ENCODE data around the gene PHRF1. TPM values are rescaled to one million over a fixed set of nuclear protein-coding genes. Genes with fewer than 3 reads are reported as not detected.

The PHRF1 gene
- total and polyA plus RNA-seq, 7 donors, result 6.6 to 29.3 (median 16.1) TPM

- intact Hi-C loops (cut with DNase I), result no loop called here
- no peak for TF ChIP-seq POLR2A (IDR thresholded peaks at IDR 0.05)
- TF ChIP-seq CTCF (IDR thresholded peaks at IDR 0.05), result no peak
- Histone ChIP-seq H3K9me3 (no peaks in the 10 kb centered on the region), H3K36me3 (peaks cover 27 to 99% (median 84%) of the 10 kb centered on the region in 4 donors), H3K4me1 (peaks cover 0 to 6% (median 2%) of the 10 kb centered on the region in 4 donors), H3K27me3 (no peaks in the 10 kb centered on the region), H3K4me3 (no peak overlapping the region), H3K27ac (no peak overlapping the region)
- WGBS, 2 donors, result 89 to 93% methylated on average over 13 of the region's 13 CpGs
- no peak for DNase-seq
These were observed 26.9 kb downstream of the PHRF1 start for GRCh38 chr11:603154-603553.

- WGBS, 2 donors, result 96% methylated on average over 33 of the region's 33 CpGs
- peak overlapping the region; percentile 55 to 77 (median 64) for H3K27ac ChIP-seq
- no peak for DNase-seq
- no peaks in the 10 kb centered on the region for H3K9me3 ChIP-seq
- H3K36me3 ChIP-seq, result peaks cover 35 to 100% (median 89%) of the 10 kb centered on the region in 4 donors
- H3K27me3 ChIP-seq, result no peaks in the 10 kb centered on the region
- peaks cover 0 to 6% (median 2%) of the 10 kb centered on the region in 4 donors for H3K4me1 ChIP-seq
- H3K4me3 ChIP-seq, result no peak overlapping the region
- intact Hi-C loops (cut with DNase I), result no loop called here
- no peak for TF ChIP-seq POLR2AphosphoS5 (IDR thresholded peaks at IDR 0.05)
- TF ChIP-seq CTCF (IDR thresholded peaks at IDR 0.05), result no peak
- TF ChIP-seq POLR2A (IDR thresholded peaks at IDR 0.05), result no peak
- no peak for TF ChIP-seq EP300 (IDR thresholded peaks at IDR 0.05)
These were observed 29.2 kb downstream of the PHRF1 start for GRCh38 chr11:605286-606129.

GRCh38 chr11:606245-606644 is 30.0 kb downstream of the PHRF1 start:
- H3K4me1 ChIP-seq, result peaks cover 0 to 6% (median 2%) of the 10 kb centered on the region in 4 donors
- no peak overlapping the region for H3K4me3 ChIP-seq
- H3K36me3 ChIP-seq, result peaks cover 39 to 100% (median 90%) of the 10 kb centered on the region in 4 donors
- no peak for TF ChIP-seq CTCF (IDR thresholded peaks at IDR 0.05)
- peak in 1 of 4 donors; percentile 28 for TF ChIP-seq POLR2AphosphoS5 (IDR thresholded peaks at IDR 0.05)
- 64 to 84% methylated on average over 19 of the region's 19 CpGs for WGBS, 2 donors
- peak; percentile 86 for DNase-seq
- peak overlapping the region; percentile 55 to 77 (median 64) for H3K27ac ChIP-seq
- H3K9me3 ChIP-seq, result no peaks in the 10 kb centered on the region
- H3K27me3 ChIP-seq, result no peaks in the 10 kb centered on the region
- intact Hi-C loops (cut with DNase I), result no loop called here

- no peak for DNase-seq
- Histone ChIP-seq H3K27ac (peak overlapping the region in 2 of 4 donors; percentile 55 to 77), H3K27me3 (no peaks in the 10 kb centered on the region), H3K36me3 (peaks cover 34 to 100% (median 88%) of the 10 kb centered on the region in 4 donors), H3K4me3 (no peak overlapping the region), H3K4me1 (peaks cover 0 to 6% (median 2%) of the 10 kb centered on the region in 4 donors), H3K9me3 (no peaks in the 10 kb centered on the region)
- intact Hi-C loops (cut with DNase I), result no loop called here
- 93 to 94% methylated on average over 35 of the region's 35 CpGs for WGBS, 2 donors
- TF ChIP-seq EP300 (IDR thresholded peaks at IDR 0.05) (no peak), POLR2AphosphoS5 (IDR thresholded peaks at IDR 0.05) (no peak), CTCF (IDR thresholded peaks at IDR 0.05) (no peak), POLR2A (IDR thresholded peaks at IDR 0.05) (no peak)
These were observed 30.9 kb downstream of the PHRF1 start for GRCh38 chr11:607020-607780.
